Embryonic facial prominence (tissue), 1 donor: Measurements from ENCODE around the gene KRT17.
A peak's percentile ranks its signal among the peaks of the same experiment; 100 is the strongest.
"Not testable (repeated sequence)": the region's sequence is repeated elsewhere in the genome, so short reads cannot be mapped to it uniquely, and the experiment has no call there.

Source experiments
- DNase-seq: peaks from one replicate; pipeline ENCODE4 v3.0.0-alpha.2; 2016; ENCODE audit errors: extremely low spot score

Gene KRT17

GRCh38 chr17:41653892-41654677 lies 29.7 kb upstream of the KRT17 start:
- peak; percentile 53 for DNase-seq

GRCh38 chr17:41653421-41653820 lies 29.0 kb upstream of the KRT17 start:
- DNase-seq = no peak

- no peak for DNase-seq
Measured at GRCh38 chr17:41652461-41652970, 28.1 kb upstream of the KRT17 start.

- no peak for DNase-seq
Measured at GRCh38 chr17:41651625-41652460, 27.5 kb upstream of the KRT17 start.

GRCh38 chr17:41650794-41651624 lies 26.6 kb upstream of the KRT17 start:
- DNase-seq = no peak

GRCh38 chr17:41649923-41650519 lies 25.6 kb upstream of the KRT17 start:
- no peak for DNase-seq

- no peak for DNase-seq
Measured at GRCh38 chr17:41648411-41649195, 24.2 kb upstream of the KRT17 start.

- no peak for DNase-seq
Measured at GRCh38 chr17:41647940-41648410, 23.6 kb upstream of the KRT17 start.

- no peak for DNase-seq
Measured at GRCh38 chr17:41647038-41647813, 22.9 kb upstream of the KRT17 start.

GRCh38 chr17:41642252-41643156 lies 18.1 kb upstream of the KRT17 start:
- no peak for DNase-seq

GRCh38 chr17:41640596-41640995 lies 16.2 kb upstream of the KRT17 start:
- DNase-seq = not testable (repeated sequence)

GRCh38 chr17:41639492-41640473 lies 15.4 kb upstream of the KRT17 start:
- no peak for DNase-seq

- DNase-seq = no peak
Measured at GRCh38 chr17:41638941-41639340, 14.6 kb upstream of the KRT17 start.

- DNase-seq = no peak
Measured at GRCh38 chr17:41638194-41638593, 13.8 kb upstream of the KRT17 start.

- DNase-seq = no peak
Measured at GRCh38 chr17:41636652-41637051, 12.3 kb upstream of the KRT17 start.

- DNase-seq = no peak
Measured at GRCh38 chr17:41635121-41636097, 11.0 kb upstream of the KRT17 start.
